GM12878 (cell line): ENCODE results near the gene CCNYL1. TPM values are rescaled to one million over a fixed set of nuclear protein-coding genes. Genes with fewer than 3 reads are reported as not detected.

ENCODE experiments used
- ATAC-seq: fragments of 200-7000 bp; cut with Tn5 transposase; 3 replicates; pipeline ENCODE4 v1.9.1; 2020; ENCODE audit warnings: mild to moderate bottlenecking, moderate library complexity
- BruUV-seq: library from RNA; stranded (reverse); fragments of 400-500 nt; replicated peaks from 2 replicates; lab custom pipeline; 2021; lab: Mats Ljungman, UMichigan
- CTCF ChIA-PET: fragments of 300-600 bp; sonication (Branson Sonifier 250); formaldehyde crosslinking; extraction: SDS; loops from one replicate; lab custom pipeline; 2021; ENCODE audit warnings: inconsistent platforms; lab: Yijun Ruan, JAX
- POLR2A ChIA-PET: fragments of 350-600 bp; formaldehyde crosslinking; extraction: SDS; loops from one replicate; lab custom pipeline; 2021; ENCODE audit warnings: inconsistent platforms; lab: Charles Lee
- RAD21 ChIA-PET: fragments of 300-600 bp; sonication (Branson Sonifier 250); formaldehyde crosslinking; loops from one replicate; lab custom pipeline; 2023; ENCODE audit warnings: antibody characterized with exemption; ENCODE audit not compliant: unreplicated experiment; lab: Charles Lee
- SMC1A ChIA-PET: fragments of 300-600 bp; sonication (Branson Sonifier 250); formaldehyde crosslinking; loops from one replicate; lab custom pipeline; 2023; ENCODE audit not compliant: unreplicated experiment, uncharacterized antibody; lab: Charles Lee
- DNase-seq: peaks from one replicate; pipeline ENCODE4 v3.0.0-alpha.2; 2011; ENCODE audit warnings: low read depth, low spot score
- FAIRE-seq: peaks from 3 replicates; lab custom pipeline; 2011; peaks lifted over from hg19 to GRCh38; lab: Jason Lieb, UNC
- H2AFZ ChIP-seq: 2 replicates; pipeline ENCODE4 v1.6.0; 2011; ENCODE audit warnings: low read depth, low read length, control low read depth; ENCODE audit not compliant: control insufficient read depth
- H3K27ac ChIP-seq: 2 replicates; pipeline ENCODE4 v1.5.1; 2011; ENCODE audit warnings: control low read depth; ENCODE audit not compliant: control insufficient read depth, insufficient read depth
- H3K27me3 ChIP-seq, 2 experiments: replicated peaks in 1 of 2; 2 replicates each; pipeline versions ENCODE4 v1.6.0 to v1.6.1; 2011; ENCODE audit warnings: low read length in 1 of 2; ENCODE audit not compliant: control insufficient read depth in 2 of 2, insufficient read depth in 2 of 2
- H3K36me3 ChIP-seq, 2 experiments: 2 replicates each; pipeline ENCODE4 v1.5.1; 2011; ENCODE audit warnings: low read length in 1 of 2; ENCODE audit not compliant: control insufficient read depth in 2 of 2, insufficient read depth in 2 of 2
- H3K4me1 ChIP-seq: 2 replicates; pipeline ENCODE4 v1.6.1; 2011; ENCODE audit warnings: mild to moderate bottlenecking, low read length, moderate library complexity, mixed read lengths; ENCODE audit not compliant: control insufficient read depth, insufficient read depth
- H3K4me2 ChIP-seq: 2 replicates; pipeline ENCODE4 v1.6.0; 2011; ENCODE audit warnings: control low read depth; ENCODE audit not compliant: control insufficient read depth, insufficient read depth
- H3K4me3 ChIP-seq: fragments of 200-600 bp; sonication (generic); 2 replicates; pipeline ENCODE4 v1.5.1; 2016
- H3K79me2 ChIP-seq: 2 replicates; pipeline ENCODE4 v1.6.0; 2011; ENCODE audit warnings: low read length; ENCODE audit not compliant: control insufficient read depth, insufficient read depth
- H3K9ac ChIP-seq: 2 replicates; pipeline ENCODE4 v1.8.0; 2011; ENCODE audit warnings: low read length, control low read depth, mixed read lengths; ENCODE audit not compliant: control insufficient read depth, insufficient read depth
- H3K9me3 ChIP-seq: replicated peaks from 3 replicates; pipeline ENCODE4 v1.5.1; 2011; ENCODE audit warnings: mild to moderate bottlenecking, low read length; ENCODE audit not compliant: control insufficient read depth, insufficient read depth
- H4K20me1 ChIP-seq: 2 replicates; pipeline ENCODE4 v1.6.0; 2011; ENCODE audit not compliant: control insufficient read depth, insufficient read depth
- ATF3 ChIP-seq: IDR thresholded peaks from 2 replicates; pipeline ENCODE4 v1.6.1; 2011; ENCODE audit warnings: low read depth, mild to moderate bottlenecking, low read length, moderate library complexity, borderline replicate concordance; ENCODE audit errors: extremely low read depth
- BCLAF1 ChIP-seq: fragments of 450-650 bp; IDR thresholded peaks from 2 replicates; pipeline ENCODE4 v1.6.1; 2017; ENCODE audit warnings: antibody characterized with exemption, mild to moderate bottlenecking, moderate library complexity
- BMI1 ChIP-seq: fragments of 450-650 bp; IDR thresholded peaks from 2 replicates; pipeline ENCODE4 v1.6.1; 2016; ENCODE audit warnings: mild to moderate bottlenecking, moderate library complexity, borderline replicate concordance
- CREB1 ChIP-seq: IDR thresholded peaks from 2 replicates; pipeline ENCODE4 v1.6.1; 2012; ENCODE audit warnings: low read depth, mild to moderate bottlenecking, inconsistent platforms
- EZH2 ChIP-seq: IDR thresholded peaks from 2 replicates; pipeline ENCODE4 v1.6.1; 2012; ENCODE audit warnings: low read depth, mild to moderate bottlenecking, control low read depth, inconsistent platforms, low read length, borderline replicate concordance; ENCODE audit not compliant: control insufficient read depth
- LARP7 ChIP-seq: fragments of 450-650 bp; IDR thresholded peaks from 2 replicates; pipeline ENCODE4 v1.6.1; 2017; ENCODE audit warnings: mild to moderate bottlenecking
- YBX1 ChIP-seq: fragments of 450-650 bp; IDR thresholded peaks from 2 replicates; pipeline ENCODE4 v1.6.1; 2016; ENCODE audit warnings: antibody characterized with exemption
- in situ Hi-C: fragments of 300-500 bp; cut with MboI; formaldehyde crosslinking; loops from 9 replicates; pipeline ENCODE4 v1.14.3; 2018; ENCODE audit warnings: mixed read lengths
- intact Hi-C: fragments of 100-400 bp; cut with micrococcal nuclease; formaldehyde crosslinking; loops from one replicate; pipeline ENCODE4 v1.14.2; 2022; ENCODE audit not compliant: unreplicated experiment
- polyA plus RNA-seq, 11 experiments: library from polyadenylated mRNA; depleted of rRNA in 4 of 11; unstranded in 6 of 11; stranded (reverse) in 5 of 11; fragments of >200 nt; fragmentation: Nextera tagmentation in 4 of 11; fragmentation: Illumina TruSeq in 1 of 11; extraction: Ambion mirVana in 4 of 11; extraction: Trizol in 1 of 11; gene quantifications; 1 replicate in 1 of 11; 2 replicates in 10 of 11; pipeline versions ENCODE4 v1.2.1 to v1.2.3, GENCODE V29; 2011 to 2016; ENCODE audit warnings: inconsistent platforms in 2 of 11, missing spikeins in 2 of 11, low read depth in 1 of 11
- total RNA-seq, 4 experiments: library from RNA; depleted of rRNA in 3 of 4; stranded (reverse); fragments of >200 nt in 3 of 4; fragmentation: Illumina TruSeq in 1 of 4; extraction: Trizol in 1 of 4; gene quantifications; 2 replicates each; pipeline versions ENCODE4 v1.2.1 to v1.2.3, GENCODE V29; 2013 to 2021
- TF ChIP-seq, protein P1 (sequence below): IDR thresholded peaks from 2 replicates; pipeline ENCODE4 v1.6.1; 2012; ENCODE audit warnings: improper control_type of control experiment, low read depth, low read length; ENCODE audit not compliant: insufficient replicate concordance

CCNYL1 gene
- total and polyA plus RNA-seq, 10 of the 15 experiments (the other 5 are each of a cell fraction or from before 2014, with no cell fraction given) = 1.8 to 12.3 (median 5.9) TPM

GRCh38 chr2:207743514-207743913, 32.1 kb downstream of the CCNYL1 start:
- ChIA-PET CTCF (interaction anchor here (0.8 to 9.5 kb wide), 10 partner anchors 12 to 298 kb away, joined by 3 to 183 read pairs (median 4); partner anchors contain the start of gene METTL21A), RAD21 (interaction anchor here (0.9 to 4.4 kb wide), 7 partner anchors 10 to 321 kb away, joined by 3 to 39 read pairs (median 5); partner anchors contain the start of gene METTL21A), POLR2A (interaction anchor here (0.6 to 1.5 kb wide), 2 partner anchors 13 to 507 kb away, joined by 4 read pairs; no protein-coding TSS in a partner anchor), SMC1A (interaction anchor here (0.8 to 9.9 kb wide), 10 partner anchors 9 to 321 kb away, joined by 3 to 190 read pairs (median 4); no protein-coding TSS in a partner anchor)
- Histone ChIP-seq H2AFZ (no peak overlapping the region), H4K20me1 (no peaks in the 10 kb centered on the region), H3K9me3 (no peaks in the 10 kb centered on the region), H3K4me1 (no peaks in the 10 kb centered on the region), H3K79me2 (no peaks in the 10 kb centered on the region), H3K4me3 (no peak overlapping the region), H3K36me3 (peaks cover 2 to 5% of the 10 kb centered on the region in 2 experiments; a peak in 3 of 4 replicates), H3K27me3 (no peaks in the 10 kb centered on the region), H3K27ac (no peak overlapping the region), H3K9ac (no peak overlapping the region), H3K4me2 (no peak overlapping the region)
- TF ChIP-seq CREB1 (no peak), LARP7 (no peak), EZH2 (no peak), BMI1 (no peak), BCLAF1 (no peak), YBX1 (no peak), ATF3 (no peak)
- TF ChIP-seq, protein P1, sequence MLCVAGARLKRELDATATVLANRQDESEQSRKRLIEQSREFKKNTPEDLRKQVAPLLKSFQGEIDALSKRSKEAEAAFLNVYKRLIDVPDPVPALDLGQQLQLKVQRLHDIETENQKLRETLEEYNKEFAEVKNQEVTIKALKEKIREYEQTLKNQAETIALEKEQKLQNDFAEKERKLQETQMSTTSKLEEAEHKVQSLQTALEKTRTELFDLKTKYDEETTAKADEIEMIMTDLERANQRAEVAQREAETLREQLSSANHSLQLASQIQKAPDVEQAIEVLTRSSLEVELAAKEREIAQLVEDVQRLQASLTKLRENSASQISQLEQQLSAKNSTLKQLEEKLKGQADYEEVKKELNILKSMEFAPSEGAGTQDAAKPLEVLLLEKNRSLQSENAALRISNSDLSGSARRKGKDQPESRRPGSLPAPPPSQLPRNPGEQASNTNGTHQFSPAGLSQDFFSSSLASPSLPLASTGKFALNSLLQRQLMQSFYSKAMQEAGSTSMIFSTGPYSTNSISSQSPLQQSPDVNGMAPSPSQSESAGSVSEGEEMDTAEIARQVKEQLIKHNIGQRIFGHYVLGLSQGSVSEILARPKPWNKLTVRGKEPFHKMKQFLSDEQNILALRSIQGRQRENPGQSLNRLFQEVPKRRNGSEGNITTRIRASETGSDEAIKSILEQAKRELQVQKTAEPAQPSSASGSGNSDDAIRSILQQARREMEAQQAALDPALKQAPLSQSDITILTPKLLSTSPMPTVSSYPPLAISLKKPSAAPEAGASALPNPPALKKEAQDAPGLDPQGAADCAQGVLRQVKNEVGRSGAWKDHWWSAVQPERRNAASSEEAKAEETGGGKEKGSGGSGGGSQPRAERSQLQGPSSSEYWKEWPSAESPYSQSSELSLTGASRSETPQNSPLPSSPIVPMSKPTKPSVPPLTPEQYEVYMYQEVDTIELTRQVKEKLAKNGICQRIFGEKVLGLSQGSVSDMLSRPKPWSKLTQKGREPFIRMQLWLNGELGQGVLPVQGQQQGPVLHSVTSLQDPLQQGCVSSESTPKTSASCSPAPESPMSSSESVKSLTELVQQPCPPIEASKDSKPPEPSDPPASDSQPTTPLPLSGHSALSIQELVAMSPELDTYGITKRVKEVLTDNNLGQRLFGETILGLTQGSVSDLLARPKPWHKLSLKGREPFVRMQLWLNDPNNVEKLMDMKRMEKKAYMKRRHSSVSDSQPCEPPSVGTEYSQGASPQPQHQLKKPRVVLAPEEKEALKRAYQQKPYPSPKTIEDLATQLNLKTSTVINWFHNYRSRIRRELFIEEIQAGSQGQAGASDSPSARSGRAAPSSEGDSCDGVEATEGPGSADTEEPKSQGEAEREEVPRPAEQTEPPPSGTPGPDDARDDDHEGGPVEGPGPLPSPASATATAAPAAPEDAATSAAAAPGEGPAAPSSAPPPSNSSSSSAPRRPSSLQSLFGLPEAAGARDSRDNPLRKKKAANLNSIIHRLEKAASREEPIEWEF = no peak
- BruUV-seq = no TSS peak
- in situ Hi-C loops (loop anchor here (10.0 kb wide), 2 partner anchors 231 to 321 kb away; no protein-coding TSS in a partner anchor), intact Hi-C loops (no loop called here)
- no peak for DNase-seq
- no peak for FAIRE-seq
- ATAC-seq = no peak
